HG02678 (cell line): ENCODE measurements around the gene SLC16A12.
"Not testable (repeated sequence)": the region's sequence is repeated elsewhere in the genome, so short reads cannot be mapped to it uniquely, and the experiment has no call there.

Experiments used
- ATAC-seq: cut with Tn5 transposase; IDR thresholded peaks from one replicate; pipeline ENCODE4 v1.9.1; 2021; ENCODE audit warnings: mild to moderate bottlenecking, moderate library complexity; ENCODE audit not compliant: unreplicated experiment

The SLC16A12 gene

DNA sequence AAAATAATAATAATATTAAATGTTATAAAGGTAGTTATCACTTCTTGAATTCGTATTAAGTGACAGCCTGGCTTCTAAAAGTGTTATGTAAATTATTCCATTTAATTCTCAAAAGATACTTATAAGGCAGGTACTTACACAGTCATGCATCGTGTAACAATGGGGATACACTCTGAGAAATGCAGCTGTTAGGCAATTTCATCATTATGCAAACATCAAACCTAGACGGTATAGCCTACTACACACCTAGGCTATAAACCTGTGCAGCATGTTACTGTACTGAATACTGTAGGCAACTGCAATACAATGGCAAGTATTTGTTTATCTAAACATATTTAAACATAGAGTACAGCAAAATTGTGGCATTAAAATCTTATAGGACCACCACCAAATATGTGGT lies 141.5 kb downstream of the SLC16A12 start:
- ATAC-seq, result no peak

DNA sequence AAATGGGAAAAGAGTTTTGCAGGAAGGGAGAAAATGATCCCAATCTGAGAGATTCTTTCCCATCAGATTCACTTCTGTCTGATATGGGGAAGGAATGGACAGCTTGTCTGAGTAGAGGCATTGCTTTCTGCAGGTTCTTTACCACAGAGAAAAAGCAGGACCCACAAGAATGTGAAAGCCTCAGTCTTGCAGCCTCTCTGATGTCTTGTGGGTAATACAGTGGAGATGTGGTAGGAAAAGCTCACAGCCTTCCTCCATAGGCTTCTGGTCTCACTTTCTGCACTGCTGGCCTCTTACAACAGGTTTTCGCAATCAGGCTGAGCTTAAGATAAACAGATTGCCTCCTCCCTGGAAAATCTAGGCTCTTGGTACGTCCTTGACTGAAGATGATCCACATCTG lies 142.4 kb downstream of the SLC16A12 start:
- peak; percentile 45 for ATAC-seq

DNA sequence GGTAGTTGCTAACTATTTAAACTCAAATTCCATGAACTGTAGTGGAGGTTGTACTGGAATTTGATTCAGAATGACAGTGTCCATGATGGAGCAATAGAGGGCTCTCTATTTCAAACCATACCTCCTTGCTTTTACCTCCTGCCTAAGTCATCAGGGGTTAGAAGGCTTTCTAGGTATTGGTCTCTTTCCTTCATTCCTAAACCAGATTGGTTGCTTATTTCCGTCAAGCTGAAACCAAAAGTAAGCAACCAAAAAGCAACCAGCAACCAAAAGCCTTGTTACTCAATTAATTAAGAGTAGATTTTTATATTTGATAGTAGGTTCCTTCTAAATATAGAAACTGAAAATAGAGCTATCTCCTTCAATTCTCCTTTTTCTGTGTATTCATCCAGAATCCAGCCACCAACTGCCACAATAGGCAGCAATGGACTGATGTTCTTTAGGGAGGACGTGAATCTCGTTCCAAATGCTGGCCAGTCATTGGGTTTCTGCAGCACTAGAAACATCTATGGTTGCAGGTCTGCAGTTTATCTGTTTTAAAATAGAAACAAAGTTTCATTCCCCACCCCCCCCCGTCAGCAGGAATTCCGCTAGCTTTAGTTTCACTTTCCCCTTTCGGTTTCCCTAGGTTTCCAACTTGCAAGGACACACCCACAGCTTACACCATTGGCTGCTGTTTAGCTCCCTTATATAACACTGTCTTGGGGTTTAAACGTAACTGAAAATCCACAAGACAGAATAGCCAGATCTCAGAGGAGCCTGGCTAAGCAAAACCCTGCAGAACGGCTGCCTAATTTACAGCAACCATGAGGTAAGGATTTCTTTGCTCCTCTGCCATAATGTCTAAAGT lies 143.3 kb downstream of the SLC16A12 start, which contains the start of gene IFIT1:
TSS of gene IFIT1 (plus strand) at position 717 of the 850 bp plus-strand sequence. CDS start at position 807, 90 bp downstream.
- ATAC-seq, result peak; percentile 90

DNA sequence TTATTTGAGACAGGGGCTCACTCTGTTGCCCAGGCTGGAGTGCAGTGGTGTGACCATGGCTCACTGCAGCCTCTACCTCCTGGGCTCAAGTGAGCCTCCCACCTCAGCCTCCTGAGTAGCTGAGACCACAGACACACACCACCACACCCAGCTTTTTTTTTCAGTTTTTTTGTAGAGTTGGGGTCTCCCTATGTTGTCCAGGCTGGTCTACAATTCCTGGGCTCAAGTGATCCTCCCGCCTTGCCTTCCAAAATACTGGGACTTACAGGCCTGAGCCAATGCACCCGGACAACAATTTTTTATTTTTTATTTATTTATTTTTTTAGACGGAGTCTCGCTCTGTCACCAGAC lies 144.2 kb downstream of the SLC16A12 start:
- not testable (repeated sequence) for ATAC-seq

DNA sequence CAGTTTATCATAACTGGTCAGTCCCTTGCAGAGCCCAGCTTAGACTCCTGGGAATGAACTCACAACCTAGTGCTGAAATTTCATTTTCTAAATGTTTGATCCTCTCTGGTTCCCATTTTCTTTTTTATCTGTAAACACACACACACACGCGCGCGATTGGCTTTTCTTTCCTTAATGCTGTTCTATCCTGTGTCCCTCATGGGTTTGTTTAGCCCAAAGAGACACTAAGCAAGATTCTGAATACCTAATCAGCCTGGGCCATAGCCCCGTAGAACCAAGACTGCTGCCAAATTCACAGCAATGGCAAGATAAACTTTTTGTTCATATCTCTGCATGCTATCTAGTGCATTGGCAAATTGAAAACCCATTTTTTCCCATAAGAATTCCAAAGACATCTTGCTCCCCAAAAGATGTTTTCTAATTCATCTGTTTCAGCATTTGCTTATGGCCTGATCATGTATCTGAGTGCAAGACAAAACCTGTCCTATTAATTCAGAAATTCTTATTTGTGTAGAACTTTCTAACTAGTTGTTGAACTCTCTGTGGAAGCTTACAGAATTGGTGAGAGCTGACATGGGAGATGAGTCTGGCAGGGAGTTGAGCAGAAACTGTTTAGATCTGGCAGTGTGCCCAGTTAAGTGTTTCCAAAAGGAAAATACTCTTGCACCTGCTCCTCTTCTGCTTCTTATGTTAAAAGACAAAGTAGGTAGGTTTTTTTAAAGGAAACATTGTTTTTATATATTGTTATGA lies 144.7 kb downstream of the SLC16A12 start:
- no peak for ATAC-seq

DNA sequence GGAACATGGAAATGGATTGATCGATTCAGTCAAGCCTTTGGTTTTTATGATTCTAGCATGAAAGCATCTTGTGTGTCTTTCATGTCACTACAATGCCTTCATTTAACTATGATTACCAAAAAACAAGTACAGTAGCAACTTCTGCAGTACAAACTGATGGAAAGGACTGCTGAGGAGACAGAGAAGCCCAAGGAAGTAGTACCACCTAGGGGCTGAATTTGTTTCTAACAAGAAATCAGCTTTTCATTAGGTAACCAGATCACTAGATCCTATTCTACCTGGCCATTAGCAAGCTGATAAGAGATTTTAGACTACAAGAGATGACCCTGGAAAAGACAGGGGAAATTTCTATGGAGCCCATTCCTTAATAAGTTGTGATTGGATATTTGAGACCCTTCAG lies 146.1 kb downstream of the SLC16A12 start:
- no peak for ATAC-seq

DNA sequence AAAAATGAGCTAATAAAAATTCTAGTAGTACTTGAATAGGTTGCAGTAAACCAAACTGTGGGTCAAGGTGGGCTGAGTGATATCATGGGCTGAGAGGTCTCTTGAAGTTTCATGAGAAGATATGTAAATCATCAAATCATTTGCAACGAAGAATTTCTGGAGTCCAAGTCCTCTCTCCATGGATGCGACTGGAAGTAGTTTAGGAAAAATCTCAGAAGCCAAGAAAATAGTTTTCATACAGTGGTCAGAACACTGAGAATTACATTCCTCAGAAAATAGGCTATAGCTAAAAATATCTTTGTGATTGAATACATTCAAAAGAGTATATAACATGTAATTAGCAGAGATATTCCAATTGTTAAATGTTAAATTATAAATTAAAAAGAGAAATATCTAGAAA lies 146.6 kb downstream of the SLC16A12 start:
- ATAC-seq, result no peak

DNA sequence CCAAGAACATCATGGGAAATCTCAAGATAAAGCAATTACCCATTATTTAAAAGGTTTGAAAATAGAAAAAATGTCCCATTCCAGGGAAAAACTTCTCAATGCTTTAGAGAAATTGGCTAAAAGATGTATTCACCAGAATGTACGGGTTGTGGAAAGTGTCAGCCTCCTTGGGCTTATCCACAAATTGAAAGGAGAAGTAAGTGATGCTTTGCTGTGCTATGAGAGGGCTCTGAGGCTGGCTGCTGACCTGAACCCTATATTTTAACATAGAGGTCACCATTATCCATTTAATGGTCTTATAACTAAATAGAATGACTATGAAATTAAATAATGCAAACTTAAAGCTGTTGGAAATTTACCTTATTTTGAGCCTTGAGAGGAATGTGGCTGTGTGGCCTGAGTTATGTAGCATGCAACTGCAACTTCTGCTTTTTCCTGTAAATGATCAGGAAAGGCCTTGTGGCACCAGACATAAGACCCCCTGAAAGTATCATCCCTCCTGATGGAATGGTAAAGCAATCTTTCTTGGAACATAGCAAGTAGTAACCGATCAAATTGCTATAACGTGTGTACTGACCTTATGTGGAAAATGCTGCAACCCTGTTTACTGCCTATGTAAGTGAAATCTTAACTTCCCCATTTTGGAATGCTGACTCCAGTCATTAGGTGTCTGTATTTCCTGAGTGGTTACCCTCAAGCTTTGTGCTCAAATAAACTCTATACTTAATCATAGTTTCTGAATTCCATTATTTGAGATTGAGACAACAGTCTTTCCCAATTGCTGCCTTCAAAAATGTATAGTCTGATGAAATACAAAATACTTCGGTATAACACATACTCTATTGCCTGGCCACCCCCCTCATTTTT lies 150.7 kb downstream of the SLC16A12 start:
- ATAC-seq, result no peak

DNA sequence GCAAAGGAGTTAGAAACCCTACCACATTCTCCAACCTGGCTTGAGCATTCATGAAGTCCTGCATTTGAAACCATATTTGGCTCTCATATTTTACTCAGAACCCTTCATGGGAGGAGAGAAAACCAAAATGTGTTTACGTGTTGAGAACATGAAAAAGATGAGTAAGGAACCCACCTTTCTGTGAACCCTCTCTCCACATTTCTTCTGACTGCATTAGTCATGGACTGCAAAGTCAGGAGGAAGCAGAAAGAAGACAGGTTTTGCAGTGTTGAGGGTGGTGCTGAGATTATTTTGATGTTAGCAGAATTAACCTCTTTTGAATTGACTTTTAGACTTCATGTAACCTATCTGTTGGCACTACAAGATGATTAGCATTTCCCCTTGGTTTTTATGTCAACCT lies 152.6 kb downstream of the SLC16A12 start:
- ATAC-seq, result no peak
